Measurements from ENCODE around the gene MEF2D. TPM values are rescaled to one million over a fixed set of nuclear protein-coding genes. Genes with fewer than 3 reads are reported as not detected.
A peak's percentile ranks its signal among the peaks of the same experiment; 100 is the strongest.

Gene MEF2D
- total RNA-seq, 1 experiment from 2014 or later: 18.7 TPM

DNA sequence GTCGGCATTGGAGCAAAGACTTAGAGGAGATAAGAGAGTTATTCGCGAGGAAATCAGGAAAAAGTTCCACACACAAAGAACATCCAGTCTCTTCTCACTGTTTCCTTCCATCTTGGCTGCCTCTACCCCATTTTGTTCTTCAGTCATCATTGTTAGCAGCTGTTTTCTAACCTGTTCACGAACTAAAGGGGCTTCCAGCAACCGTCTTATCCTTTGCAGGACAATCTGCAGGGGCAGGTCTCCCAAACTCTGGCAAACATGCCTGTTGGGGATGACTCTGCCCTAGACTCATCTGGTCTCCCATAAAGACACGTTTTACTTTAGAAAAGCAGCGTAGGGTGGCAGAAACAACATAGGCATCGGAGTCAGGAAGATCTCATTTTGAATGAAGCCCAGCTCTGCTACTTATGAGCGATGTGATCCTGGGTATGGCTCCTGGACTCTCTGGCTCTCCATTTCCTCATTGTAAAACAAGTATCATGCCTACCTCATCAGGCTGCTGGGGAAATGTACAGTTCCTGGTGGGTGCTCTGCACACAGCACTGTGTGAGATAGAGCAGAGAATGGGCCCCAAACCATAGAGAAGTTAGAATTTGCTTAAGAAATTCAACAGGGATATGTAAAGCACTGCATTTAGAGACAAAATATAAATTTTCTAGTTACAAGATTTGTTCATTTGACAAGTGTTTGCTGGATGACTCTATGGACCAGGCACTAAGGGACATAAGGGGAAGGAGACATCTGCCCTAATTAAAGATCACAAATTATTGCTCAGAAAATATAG, 59.7 kb downstream of the MEF2D start:
- H3K4ac ChIP-seq (ENCODE audit: low read depth, low read length): no peak overlapping the region
- H2AFZ ChIP-seq (ENCODE audit: low read length): no peak overlapping the region
- no peak overlapping the region for H2AK5ac ChIP-seq (ENCODE audit: insufficient read length, low read length)
- Mint-ChIP-seq H3K27me3 (ENCODE audit: low read depth) (peaks cover 86% of the 10 kb centered on the region), H3K4me1 (peaks cover 26 to 42% of the 10 kb centered on the region in 2 experiments), H3K36me3 (ENCODE audit: insufficient read depth in 1 of 3, low read depth in 3 of 3) (no peaks in the 10 kb centered on the region), H3K4me3 (peak overlapping the region in 1 of 2 experiments; percentile 77; a peak in 3 of 5 replicates), H3K9me3 (peaks cover 2 to 7% of the 10 kb centered on the region in 2 experiments; a peak in 2 of 5 replicates), H3K27ac (no peak overlapping the region)
- H3K79me1 ChIP-seq (ENCODE audit: insufficient read depth, low read depth, low read length, poor library complexity, severe bottlenecking): no peaks in the 10 kb centered on the region
- peaks cover 73% of the 10 kb centered on the region for H3K27me3 ChIP-seq (ENCODE audit: insufficient read depth, low read length)
- no peak for DNase-seq
- no peak overlapping the region for H3K9ac ChIP-seq (ENCODE audit: extremely low read depth, insufficient read length, low read length)
- H3T11ph ChIP-seq (ENCODE audit: low read length): no peak overlapping the region
- H4K8ac ChIP-seq (replicated peaks; ENCODE audit: insufficient read length, low read depth, low read length): no peak overlapping the region
- H3K4me2 ChIP-seq (ENCODE audit: insufficient read depth, insufficient read length, low read length): peak overlapping the region; percentile 20
- no peak overlapping the region for H2BK20ac ChIP-seq (ENCODE audit: low read depth, low read length, poor library complexity, severe bottlenecking)
- no peak overlapping the region for H2BK5ac ChIP-seq (ENCODE audit: insufficient read length, low read length)
- no peak overlapping the region for H2BK120ac ChIP-seq (ENCODE audit: low read depth, low read length, poor library complexity, severe bottlenecking)
- no peak overlapping the region for H4K91ac ChIP-seq (ENCODE audit: insufficient read length, low read depth, low read length)
- no peak overlapping the region for H3K27ac ChIP-seq (ENCODE audit: insufficient read length, low read depth, low read length)
- no peak overlapping the region for H3K56ac ChIP-seq (ENCODE audit: insufficient read length, low read depth, low read length)
- no peak overlapping the region for H2BK15ac ChIP-seq (ENCODE audit: low read depth, low read length)
- no CpG with 5 or more reads among the region's 9 CpGs for WGBS (ENCODE audit: extremely low coverage, insufficient read length, low lambda C conversion rate)
- H3K14ac ChIP-seq (ENCODE audit: insufficient read depth, low read length): no peak overlapping the region
- no peaks in the 10 kb centered on the region for H4K20me1 ChIP-seq (ENCODE audit: control insufficient read depth, insufficient read depth, insufficient read length)
- no peak overlapping the region for H2BK12ac ChIP-seq (ENCODE audit: insufficient read length, low read depth, low read length)
- H3K23me2 ChIP-seq (ENCODE audit: insufficient read length, low read depth, low read length, poor library complexity, severe bottlenecking): no peaks in the 10 kb centered on the region
- no peak overlapping the region for H3K23ac ChIP-seq (ENCODE audit: insufficient read length, low read depth, low read length)
- no peak overlapping the region for H4K5ac ChIP-seq (ENCODE audit: insufficient read length, low read depth, low read length)
- no peaks in the 10 kb centered on the region for H3K9me3 ChIP-seq (ENCODE audit: control insufficient read depth, low read depth, low read length)
- TF ChIP-seq CTCF (conservative IDR thresholded peaks at IDR 0.05): no peak
- H3K4me1 ChIP-seq (ENCODE audit: insufficient read depth, low read length): no peaks in the 10 kb centered on the region; the same call in 1 of the 2 replicates
- H3K18ac ChIP-seq (ENCODE audit: insufficient read length, low read depth, low read length): no peak overlapping the region
- no peaks in the 10 kb centered on the region for H3K79me2 ChIP-seq (ENCODE audit: insufficient read depth, low read length)
